GM21737 (cell line): ENCODE data around the gene TMEM139.
"Not testable (repeated sequence)": the region's sequence is repeated elsewhere in the genome, so short reads cannot be mapped to it uniquely, and the experiment has no call there.

ENCODE experiments used
- ATAC-seq: cut with Tn5 transposase; IDR thresholded peaks from one replicate; pipeline ENCODE4 v1.9.1; 2021; ENCODE audit warnings: mild to moderate bottlenecking, moderate library complexity; ENCODE audit not compliant: unreplicated experiment

TMEM139 gene

GRCh38 chr7:143258831-143259230 lies 25.9 kb upstream of the TMEM139 start:
- ATAC-seq, result peak; percentile 40

GRCh38 chr7:143259765-143260164 lies 25.0 kb upstream of the TMEM139 start:
- no peak for ATAC-seq

- ATAC-seq, result no peak
Observed at GRCh38 chr7:143261901-143262300, 22.9 kb upstream of the TMEM139 start.

- ATAC-seq, result peak; percentile 98
Observed at GRCh38 chr7:143263266-143264195, 21.2 kb upstream of the TMEM139 start, which contains the start of gene GSTK1. TSS of gene GSTK1 (plus strand) at chr7:143263441. CDS start at chr7:143263514, 73 bp downstream.

GRCh38 chr7:143264196-143264568 lies 20.6 kb upstream of the TMEM139 start:
- not testable (repeated sequence) for ATAC-seq

- ATAC-seq, result no peak
Observed at GRCh38 chr7:143265017-143265693, 19.6 kb upstream of the TMEM139 start.

GRCh38 chr7:143269251-143269650 lies 15.5 kb upstream of the TMEM139 start:
- ATAC-seq, result no peak

- ATAC-seq, result no peak
Observed at GRCh38 chr7:143271240-143271639, 13.5 kb upstream of the TMEM139 start.

GRCh38 chr7:143272871-143273270 lies 11.9 kb upstream of the TMEM139 start:
- no peak for ATAC-seq

GRCh38 chr7:143279186-143280098 lies 5.3 kb upstream of the TMEM139 start:
- ATAC-seq, result no peak

GRCh38 chr7:143280160-143280559 lies 4.6 kb upstream of the TMEM139 start:
- no peak for ATAC-seq

- no peak for ATAC-seq
Observed at GRCh38 chr7:143280566-143280965, 4.2 kb upstream of the TMEM139 start.

GRCh38 chr7:143281529-143281928 lies 3.2 kb upstream of the TMEM139 start:
- ATAC-seq, result no peak

GRCh38 chr7:143282124-143282523 lies 2.6 kb upstream of the TMEM139 start:
- ATAC-seq, result no peak

- no peak for ATAC-seq
Observed at GRCh38 chr7:143283381-143283780, 1.4 kb upstream of the TMEM139 start.

- no peak for ATAC-seq
Observed at GRCh38 chr7:143285470-143285778, 666 bp downstream of the TMEM139 start.

GRCh38 chr7:143285806-143286521 lies 1.2 kb downstream of the TMEM139 start:
- ATAC-seq, result no peak

- ATAC-seq, result no peak
Observed at GRCh38 chr7:143286522-143286890, 1.7 kb downstream of the TMEM139 start.

- no peak for ATAC-seq
Observed at GRCh38 chr7:143287339-143287934, 2.7 kb downstream of the TMEM139 start.
